B cell (primary cell): ENCODE data around the gene NOS1. TPM values are rescaled to one million over a fixed set of nuclear protein-coding genes. Genes with fewer than 3 reads are reported as not detected.

Experiments
- ATAC-seq: fragments of 200-7000 bp; cut with Tn5 transposase; one replicate; pipeline ENCODE4 v1.10.0; 2021; ENCODE audit warnings: low read depth, mild to moderate bottlenecking, moderate number of reproducible peaks, moderate library complexity
- CTCF ChIA-PET: fragments of 350-600 bp; sonication (Branson Sonifier 250); formaldehyde crosslinking; loops from one replicate; lab custom pipeline; 2021; ENCODE audit warnings: antibody characterized with exemption, inconsistent platforms; lab: Charles Lee
- POLR2A ChIA-PET: fragments of 350-600 bp; sonication (Branson Sonifier 250); formaldehyde crosslinking; loops from one replicate; lab custom pipeline; 2021; ENCODE audit warnings: antibody characterized with exemption; lab: Charles Lee
- DNase-seq: peaks from one replicate; pipeline ENCODE4 v3.0.0; 2013
- H2AFZ ChIP-seq: 2 replicates; pipeline ENCODE4 v1.6.1; 2012; ENCODE audit warnings: mild to moderate bottlenecking, low read depth, low read length; ENCODE audit not compliant: insufficient read depth, poor library complexity, severe bottlenecking
- H3K27ac ChIP-seq, 2 donors: 1 replicate in 1 of 2; 2 replicates in 1 of 2; pipeline ENCODE4 v1.5.1; 2012 to 2013; ENCODE audit warnings: low read length in 2 of 2, mild to moderate bottlenecking in 2 of 2, moderate library complexity in 1 of 2
- H3K27me3 ChIP-seq, 4 experiments: fragments of 200-600 bp in 1 of 4; sonication (generic) in 1 of 4; replicated peaks in 1 of 4; 1 replicate in 2 of 4; 2 replicates in 2 of 4; pipeline versions ENCODE4 v1.6.1 to v1.7.0; 2013 to 2016; ENCODE audit warnings: low read length in 3 of 4, mild to moderate bottlenecking in 2 of 4, mixed read lengths in 1 of 4, moderate library complexity in 1 of 4; ENCODE audit not compliant: insufficient read depth in 4 of 4, control insufficient read depth in 3 of 4; ENCODE audit errors: control extremely low read depth in 1 of 4
- H3K36me3 ChIP-seq, 2 experiments: replicated peaks in 1 of 2; 1 replicate in 1 of 2; 2 replicates in 1 of 2; pipeline versions ENCODE4 v1.6.1 to v1.7.1; 2013; ENCODE audit warnings: low read length in 1 of 2; ENCODE audit not compliant: insufficient read depth in 2 of 2, control insufficient read depth in 1 of 2; ENCODE audit errors: control extremely low read depth in 1 of 2, extremely low read depth in 1 of 2
- H3K4me1 ChIP-seq, 2 donors: fragments of 200-600 bp in 1 of 2; sonication (generic) in 1 of 2; 1 replicate in 1 of 2; 2 replicates in 1 of 2; pipeline versions ENCODE4 v1.5.1 to v1.6.1; 2013 to 2017; ENCODE audit warnings: low read length in 2 of 2; ENCODE audit not compliant: control insufficient read depth in 2 of 2, insufficient read depth in 2 of 2
- H3K4me2 ChIP-seq: replicated peaks from 2 replicates; pipeline ENCODE3; 2012; ENCODE audit warnings: mild to moderate bottlenecking, low read depth, low read length; ENCODE audit not compliant: poor library complexity, severe bottlenecking
- H3K4me3 ChIP-seq, 5 experiments: fragments of 200-600 bp in 1 of 5; sonication (generic) in 1 of 5; 1 replicate in 3 of 5; 2 replicates in 2 of 5; pipeline versions ENCODE4 v1.5.1 to v1.7.0; 2011 to 2016; ENCODE audit warnings: low read length in 4 of 5, mild to moderate bottlenecking in 4 of 5, low read depth in 2 of 5, control low read depth in 1 of 5, moderate library complexity in 1 of 5; ENCODE audit not compliant: insufficient read depth in 1 of 5; ENCODE audit errors: control extremely low read depth in 1 of 5, extremely low read depth in 1 of 5
- H3K79me2 ChIP-seq: fragments of 200-600 bp; sonication (generic); one replicate; pipeline ENCODE4 v1.6.0; 2016; ENCODE audit warnings: low read length; ENCODE audit not compliant: control insufficient read depth, insufficient read depth
- H3K9ac ChIP-seq: fragments of 200-600 bp; sonication (generic); 2 replicates; pipeline ENCODE4 v1.6.1; 2017; ENCODE audit warnings: mild to moderate bottlenecking, low read length, moderate library complexity
- H3K9me3 ChIP-seq, 3 donors: one replicate each; pipeline versions ENCODE4 v1.6.1 to v1.7.1; 2013; ENCODE audit warnings: low read length in 2 of 3; ENCODE audit not compliant: control insufficient read depth in 2 of 3, insufficient read depth in 1 of 3; ENCODE audit errors: control extremely low read depth in 1 of 3
- H4K20me1 ChIP-seq: 2 replicates; pipeline ENCODE4 v1.6.0; 2012; ENCODE audit warnings: mild to moderate bottlenecking, low read length; ENCODE audit not compliant: insufficient read depth, control insufficient read depth, poor library complexity, severe bottlenecking
- H3K27ac Mint-ChIP-seq: one replicate; pipeline ENCODE4 v1.8.0; 2021; ENCODE audit warnings: mixed read lengths
- H3K27me3 Mint-ChIP-seq: one replicate; pipeline ENCODE4 v1.8.0; 2021; ENCODE audit warnings: mixed read lengths
- H3K4me1 Mint-ChIP-seq: one replicate; pipeline ENCODE4 v1.8.0; 2021; ENCODE audit warnings: mixed read lengths
- H3K4me3 Mint-ChIP-seq: one replicate; pipeline ENCODE4 v1.8.0; 2021; ENCODE audit warnings: mixed read lengths
- H3K9me3 Mint-ChIP-seq: one replicate; pipeline ENCODE4 v1.8.0; 2022; ENCODE audit warnings: mixed read lengths; ENCODE audit not compliant: insufficient read depth
- CTCF ChIP-seq: fragments of 200-600 bp; IDR thresholded peaks from one replicate; pipeline ENCODE4 v1.8.0; 2022; ENCODE audit warnings: antibody characterized with exemption, mild to moderate bottlenecking
- EZH2 ChIP-seq: IDR thresholded peaks from 2 replicates; pipeline ENCODE4 v1.6.1; 2012; ENCODE audit warnings: borderline replicate concordance, low read depth, mild to moderate bottlenecking, moderate library complexity, low read length; ENCODE audit not compliant: insufficient read depth, poor library complexity, severe bottlenecking
- WGBS: methylation state at CpG from one replicate; pipeline ENCODE4 v1.1.5; 2013; ENCODE audit warnings: missing lambda C conversion rate; ENCODE audit not compliant: insufficient coverage; 5-methylcytosine and 5-hydroxymethylcytosine counted together
- intact Hi-C: fragments of 100-400 bp; cut with micrococcal nuclease; formaldehyde crosslinking; loops from one replicate; pipeline ENCODE4 v1.10.0; 2022
- polyA plus RNA-seq: library from polyadenylated mRNA; depleted of rRNA; stranded (reverse); fragments of >200 nt; gene quantifications from 2 replicates; pipeline ENCODE4 v1.2.3, GENCODE V29; 2012
- total RNA-seq, 2 donors: library from RNA; stranded (reverse); fragments of 120-200 nt in 1 of 2; gene quantifications; 1 replicate in 1 of 2; 2 replicates in 1 of 2; pipeline versions ENCODE4 v1.2.3 to v1.2.4, GENCODE V29; 2013 to 2022

Gene NOS1
- total and polyA plus RNA-seq, 2 donors (not counting 1 experiment from before 2014, with no cell fraction given), result not detected

GRCh38 chr12:117359029-117359845 lies 2.2 kb downstream of the NOS1 start:
- H3K4me3 Mint-ChIP-seq, result no peak overlapping the region
- Histone ChIP-seq H3K9ac (no peak overlapping the region), H4K20me1 (no peaks in the 10 kb centered on the region), H3K4me3 (no peak overlapping the region), H3K4me2 (no peak overlapping the region), H3K27ac (no peak overlapping the region), H3K4me1 (no peaks in the 10 kb centered on the region), H3K27me3 (peaks cover 0 to 42% (median 14%) of the 10 kb centered on the region in 4 experiments), H3K36me3 (no peaks in the 10 kb centered on the region), H3K79me2 (no peaks in the 10 kb centered on the region), H2AFZ (no peak overlapping the region), H3K9me3 (peaks cover 0 to 9% (median 0%) of the 10 kb centered on the region in 3 donors)
- POLR2A ChIA-PET, result no interaction called here
- CTCF ChIA-PET, result interaction anchor here (1.1 to 1.2 kb wide), 2 partner anchors 7 to 9 kb away, joined by 4 read pairs; no protein-coding TSS in a partner anchor
- intact Hi-C loops, result no loop called here
- ATAC-seq (no peak), DNase-seq (no peak)
- peaks cover 39% of the 10 kb centered on the region for H3K27me3 Mint-ChIP-seq
- 18% methylated on average over 33 of the region's 42 CpGs for WGBS
- TF ChIP-seq CTCF (no peak), EZH2 (no peak)
- no peak overlapping the region for H3K27ac Mint-ChIP-seq
- no peaks in the 10 kb centered on the region for H3K4me1 Mint-ChIP-seq
- no peaks in the 10 kb centered on the region for H3K9me3 Mint-ChIP-seq

GRCh38 chr12:117356048-117356447 lies 5.4 kb downstream of the NOS1 start:
- Mint-ChIP-seq H3K27ac (no peak overlapping the region), H3K4me3 (no peak overlapping the region), H3K27me3 (peaks cover 18% of the 10 kb centered on the region), H3K9me3 (no peaks in the 10 kb centered on the region), H3K4me1 (no peaks in the 10 kb centered on the region)
- Histone ChIP-seq H3K9me3 (peaks cover 0 to 6% (median 0%) of the 10 kb centered on the region in 3 donors), H3K9ac (no peak overlapping the region), H3K79me2 (no peaks in the 10 kb centered on the region), H3K27ac (no peak overlapping the region), H2AFZ (no peak overlapping the region), H3K4me2 (no peak overlapping the region), H3K4me1 (no peaks in the 10 kb centered on the region), H3K27me3 (peaks cover 0 to 28% (median 6%) of the 10 kb centered on the region in 4 experiments), H4K20me1 (no peaks in the 10 kb centered on the region), H3K36me3 (no peaks in the 10 kb centered on the region), H3K4me3 (no peak overlapping the region)
- intact Hi-C loops, result no loop called here
- TF ChIP-seq EZH2, result no peak
- TF ChIP-seq CTCF, result no peak
- CTCF ChIA-PET, result no interaction called here
- POLR2A ChIA-PET, result no interaction called here
- WGBS, result 42% methylated on average over 1 of the region's 1 CpG
- ATAC-seq (no peak), DNase-seq (no peak)
